Naive B cell (primary cell): ENCODE data around the gene CCDC183. TPM values are rescaled to one million over a fixed set of nuclear protein-coding genes. Genes with fewer than 3 reads are reported as not detected.

ENCODE experiments used
- ATAC-seq, 2 donors: fragments of 150-1000 bp; cut with Tn5 transposase; 2 replicates each; pipeline ENCODE4 v1.10.0; 2021; ENCODE audit warnings: low read depth in 2 of 2, mild to moderate bottlenecking in 2 of 2, moderate library complexity in 2 of 2
- DNase-seq: peaks from one replicate; pipeline ENCODE4 v3.0.0; 2022
- H3K27ac Mint-ChIP-seq, 6 donors: one replicate each; pipeline ENCODE4 v1.8.0; 2020 to 2022; ENCODE audit warnings: mild to moderate bottlenecking in 6 of 6, mixed read lengths in 6 of 6, moderate library complexity in 5 of 6, inconsistent platforms in 2 of 6
- H3K27me3 Mint-ChIP-seq, 3 donors: one replicate each; pipeline ENCODE4 v1.8.0; 2021 to 2022; ENCODE audit warnings: mixed read lengths in 3 of 3, mild to moderate bottlenecking in 1 of 3
- H3K36me3 Mint-ChIP-seq, 2 donors: one replicate each; pipeline ENCODE4 v1.8.0; 2020 to 2022; ENCODE audit warnings: mixed read lengths in 2 of 2, inconsistent platforms in 1 of 2, mild to moderate bottlenecking in 1 of 2
- H3K4me1 Mint-ChIP-seq, 3 donors: one replicate each; pipeline ENCODE4 v1.8.0; 2020 to 2022; ENCODE audit warnings: mixed read lengths in 3 of 3, inconsistent platforms in 1 of 3, mild to moderate bottlenecking in 1 of 3, moderate library complexity in 1 of 3
- H3K4me3 Mint-ChIP-seq, 8 donors: one replicate each; pipeline ENCODE4 v1.8.0; 2020 to 2022; ENCODE audit warnings: mild to moderate bottlenecking in 8 of 8, mixed read lengths in 8 of 8, moderate library complexity in 8 of 8, inconsistent platforms in 2 of 8
- H3K9me3 Mint-ChIP-seq, 7 donors: one replicate each; pipeline ENCODE4 v1.8.0; 2020 to 2022; ENCODE audit warnings: mixed read lengths in 7 of 7, mild to moderate bottlenecking in 5 of 7, inconsistent platforms in 2 of 7, moderate library complexity in 1 of 7
- polyA plus RNA-seq, 6 donors: library from polyadenylated mRNA; unstranded; fragments of 300-500 nt; fragmentation: Illumina TruSeq; gene quantifications; one replicate each; pipeline ENCODE4 v1.2.3, GENCODE V29; 2021; ENCODE audit warnings: low read depth in 6 of 6

CCDC183 gene
- polyA plus RNA-seq, 6 donors from 2014 or later, result 0.24 to 1.7 TPM; not detected in 4

GRCh38 chr9:136846376-136847087, 50.4 kb downstream of the CCDC183 start:
- Mint-ChIP-seq H3K27me3 (peaks cover 4 to 22% (median 10%) of the 10 kb centered on the region in 3 donors), H3K27ac (peak overlapping the region in 3 of 6 donors; percentile 72 to 87 (median 78)), H3K9me3 (peaks cover 0 to 2% (median 0%) of the 10 kb centered on the region in 7 donors), H3K36me3 (no peaks in the 10 kb centered on the region), H3K4me1 (peaks cover 16 to 42% (median 21%) of the 10 kb centered on the region in 3 donors), H3K4me3 (peak overlapping the region in 5 of 8 donors; percentile 56 to 89 (median 65))
- DNase-seq (no peak), ATAC-seq (no peak)

- peaks cover 0 to 2% (median 0%) of the 10 kb centered on the region in 7 donors for H3K9me3 Mint-ChIP-seq
- peaks cover 15 to 38% (median 19%) of the 10 kb centered on the region in 3 donors for H3K4me1 Mint-ChIP-seq
- no peak for ATAC-seq
- DNase-seq, result no peak
- H3K36me3 Mint-ChIP-seq, result no peaks in the 10 kb centered on the region
- peak overlapping the region in 4 of 6 donors; percentile 28 to 94 (median 86) for H3K27ac Mint-ChIP-seq
- peaks cover 4 to 21% (median 10%) of the 10 kb centered on the region in 3 donors for H3K27me3 Mint-ChIP-seq
- peak overlapping the region; percentile 86 to 92 (median 88) for H3K4me3 Mint-ChIP-seq
These were observed 51.1 kb downstream of the CCDC183 start for GRCh38 chr9:136847088-136847825.

DNA sequence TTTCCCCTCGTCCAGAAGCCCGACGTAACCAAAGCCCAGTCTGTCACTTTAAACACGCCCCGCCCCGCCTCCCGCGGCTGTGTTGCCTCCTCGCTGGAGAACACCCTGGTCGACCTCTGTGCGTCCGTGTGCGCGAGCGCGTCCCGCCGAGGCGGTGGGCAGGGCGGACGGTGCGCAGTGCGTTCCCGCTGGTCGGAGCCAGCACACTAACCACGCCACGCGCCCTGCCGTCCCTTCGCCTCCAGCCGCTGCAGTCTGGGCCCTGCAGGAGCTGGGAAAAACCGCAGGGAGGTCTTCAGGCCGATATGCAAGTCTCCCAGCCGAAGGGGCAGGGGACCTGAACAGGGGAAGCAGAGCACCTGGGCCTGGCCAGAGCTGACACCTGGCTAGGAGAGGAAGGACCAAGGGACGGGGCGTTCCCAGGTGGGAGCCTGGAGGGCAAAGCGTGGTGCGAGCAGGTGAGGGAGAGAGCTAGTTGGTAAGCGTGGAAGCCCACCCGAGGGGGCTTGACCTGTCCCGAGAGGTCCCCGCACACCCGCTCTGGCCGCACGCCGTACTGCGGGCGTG, 51.8 kb downstream of the CCDC183 start:
- peaks cover 12 to 34% (median 17%) of the 10 kb centered on the region in 3 donors for H3K4me1 Mint-ChIP-seq
- ATAC-seq, result no peak
- H3K27ac Mint-ChIP-seq, result peak overlapping the region in 5 of 6 donors; percentile 49 to 94 (median 86)
- peaks cover 4 to 18% (median 10%) of the 10 kb centered on the region in 3 donors for H3K27me3 Mint-ChIP-seq
- peak overlapping the region; percentile 86 to 92 (median 88) for H3K4me3 Mint-ChIP-seq
- peaks cover 0 to 2% (median 0%) of the 10 kb centered on the region in 7 donors for H3K9me3 Mint-ChIP-seq
- no peaks in the 10 kb centered on the region for H3K36me3 Mint-ChIP-seq
- peak; percentile 44 for DNase-seq

GRCh38 chr9:136848393-136849037, 52.4 kb downstream of the CCDC183 start:
- H3K27ac Mint-ChIP-seq, result peak overlapping the region in 3 of 6 donors; percentile 77 to 86 (median 81)
- peaks cover 12 to 31% (median 15%) of the 10 kb centered on the region in 3 donors for H3K4me1 Mint-ChIP-seq
- no peaks in the 10 kb centered on the region for H3K36me3 Mint-ChIP-seq
- H3K9me3 Mint-ChIP-seq, result peaks cover 0 to 2% (median 0%) of the 10 kb centered on the region in 7 donors
- no peak for DNase-seq
- H3K27me3 Mint-ChIP-seq, result peaks cover 4 to 18% (median 10%) of the 10 kb centered on the region in 3 donors
- peak overlapping the region; percentile 87 to 97 (median 92) for H3K4me3 Mint-ChIP-seq
- no peak for ATAC-seq

DNA sequence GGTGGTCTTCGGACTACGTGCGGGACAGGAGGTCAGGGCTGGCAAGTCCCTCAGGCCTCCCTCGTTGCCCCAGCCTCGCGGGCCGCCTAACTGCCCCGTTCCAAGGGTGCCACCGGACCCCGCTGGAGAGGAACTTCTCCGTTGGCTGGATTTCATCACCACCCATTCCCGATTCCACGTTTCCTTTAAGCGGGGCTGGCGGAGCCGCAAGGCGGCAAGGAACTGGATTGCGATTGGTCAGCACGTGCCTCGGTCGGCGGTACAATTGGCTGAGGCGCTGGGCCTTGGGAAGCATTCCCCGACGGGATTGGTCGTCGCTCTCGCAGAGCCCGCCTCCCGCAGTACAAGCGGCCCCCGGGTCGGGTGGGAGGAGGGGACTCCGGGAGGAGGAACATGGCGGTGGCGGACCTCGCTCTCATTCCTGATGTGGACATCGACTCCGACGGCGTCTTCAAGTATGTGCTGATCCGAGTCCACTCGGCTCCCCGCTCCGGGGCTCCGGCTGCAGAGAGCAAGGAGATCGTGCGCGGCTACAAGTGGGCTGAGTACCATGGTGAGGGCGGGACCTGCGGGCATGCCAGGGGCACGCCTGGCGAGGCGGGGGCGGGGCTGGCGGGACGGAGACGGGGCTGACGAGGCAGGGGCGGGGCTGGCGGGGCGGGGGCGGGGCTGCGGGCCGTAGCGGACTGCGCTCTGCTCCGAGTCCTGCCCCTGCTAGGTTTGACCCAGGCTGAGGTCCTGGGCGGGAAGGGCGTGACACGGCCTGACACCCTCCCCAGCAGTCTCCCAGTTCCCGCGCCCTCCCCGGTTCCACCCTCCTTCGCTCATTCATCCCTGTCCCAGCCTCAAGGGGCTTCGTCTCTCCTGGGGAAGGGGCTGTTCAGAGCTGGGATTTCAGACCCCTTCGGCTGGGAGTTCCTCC, 53.2 kb downstream of the CCDC183 start, which contains the start of gene PHPT1:
PHPT1 (plus strand) TSS at position 372 of the 922 bp plus-strand sequence; CDS start at position 394, 22 bp downstream.
- DNase-seq (peak; percentile 98), ATAC-seq (peak; percentile 94)
- Mint-ChIP-seq H3K4me1 (peaks cover 12 to 26% (median 13%) of the 10 kb centered on the region in 3 donors), H3K27ac (peak within 1 kb of the TSS; percentile 77 to 96 (median 93)), H3K4me3 (peak within 1 kb of the TSS; percentile 87 to 97 (median 92)), H3K36me3 (no peaks in the 10 kb centered on the region), H3K9me3 (peaks cover 0 to 2% (median 0%) of the 10 kb centered on the region in 7 donors), H3K27me3 (peaks cover 4 to 14% (median 10%) of the 10 kb centered on the region in 3 donors)

DNA sequence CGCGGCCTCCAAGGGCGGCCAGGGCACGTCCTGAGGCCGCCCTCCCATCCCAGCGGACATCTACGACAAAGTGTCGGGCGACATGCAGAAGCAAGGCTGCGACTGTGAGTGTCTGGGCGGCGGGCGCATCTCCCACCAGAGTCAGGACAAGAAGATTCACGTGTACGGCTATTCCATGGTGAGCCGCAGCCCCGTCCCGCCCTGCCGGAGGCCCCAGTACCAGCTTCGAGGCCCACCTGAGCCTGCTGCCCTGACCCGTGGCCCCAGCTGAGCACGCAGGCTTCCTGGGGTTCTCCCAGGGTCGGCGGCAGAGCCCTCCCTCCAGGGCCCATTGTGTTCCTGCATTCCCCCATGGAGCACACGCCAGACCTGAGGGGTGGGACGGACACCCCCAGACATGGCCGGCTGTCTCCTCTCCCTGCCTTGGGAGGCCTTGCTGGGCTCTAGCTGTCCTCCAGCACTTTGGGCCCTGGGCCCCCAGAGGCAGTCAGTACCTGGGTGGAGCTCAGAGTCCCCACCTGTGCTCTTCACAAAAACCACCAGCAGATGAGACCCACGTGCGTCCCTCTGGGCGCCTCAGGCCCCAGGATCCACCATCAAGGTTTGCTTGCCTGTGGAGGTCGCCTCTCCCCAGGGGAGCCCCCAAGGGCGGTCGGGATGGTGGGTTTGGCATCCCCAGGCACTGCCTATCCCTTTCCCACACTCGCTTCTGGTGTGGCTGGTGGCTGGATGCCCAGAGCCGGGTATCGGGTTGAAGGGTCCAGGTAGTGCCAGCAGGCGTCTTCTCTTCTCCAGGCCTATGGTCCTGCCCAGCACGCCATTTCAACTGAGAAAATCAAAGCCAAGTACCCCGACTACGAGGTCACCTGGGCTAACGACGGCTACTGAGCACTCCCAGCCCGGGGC, 54.1 kb downstream of the CCDC183 start:
- Mint-ChIP-seq H3K4me3 (peak overlapping the region; percentile 86 to 97 (median 92)), H3K27ac (peak overlapping the region in 4 of 6 donors; percentile 83 to 93 (median 89)), H3K36me3 (no peaks in the 10 kb centered on the region), H3K27me3 (peaks cover 4 to 14% (median 10%) of the 10 kb centered on the region in 3 donors), H3K9me3 (peaks cover 0 to 2% (median 0%) of the 10 kb centered on the region in 7 donors), H3K4me1 (peaks cover 12 to 26% (median 13%) of the 10 kb centered on the region in 3 donors)
- DNase-seq, result no peak
- ATAC-seq, result no peak

- peaks cover 0 to 2% (median 0%) of the 10 kb centered on the region in 7 donors for H3K9me3 Mint-ChIP-seq
- H3K36me3 Mint-ChIP-seq, result no peaks in the 10 kb centered on the region
- no peak for ATAC-seq
- H3K27ac Mint-ChIP-seq, result no peak overlapping the region
- peak overlapping the region in 6 of 8 donors; percentile 22 to 63 (median 47) for H3K4me3 Mint-ChIP-seq
- DNase-seq, result no peak
- peaks cover 12 to 25% (median 13%) of the 10 kb centered on the region in 3 donors for H3K4me1 Mint-ChIP-seq
- peaks cover 4 to 13% (median 10%) of the 10 kb centered on the region in 3 donors for H3K27me3 Mint-ChIP-seq
These were observed 55.0 kb downstream of the CCDC183 start for GRCh38 chr9:136850866-136851775.

DNA sequence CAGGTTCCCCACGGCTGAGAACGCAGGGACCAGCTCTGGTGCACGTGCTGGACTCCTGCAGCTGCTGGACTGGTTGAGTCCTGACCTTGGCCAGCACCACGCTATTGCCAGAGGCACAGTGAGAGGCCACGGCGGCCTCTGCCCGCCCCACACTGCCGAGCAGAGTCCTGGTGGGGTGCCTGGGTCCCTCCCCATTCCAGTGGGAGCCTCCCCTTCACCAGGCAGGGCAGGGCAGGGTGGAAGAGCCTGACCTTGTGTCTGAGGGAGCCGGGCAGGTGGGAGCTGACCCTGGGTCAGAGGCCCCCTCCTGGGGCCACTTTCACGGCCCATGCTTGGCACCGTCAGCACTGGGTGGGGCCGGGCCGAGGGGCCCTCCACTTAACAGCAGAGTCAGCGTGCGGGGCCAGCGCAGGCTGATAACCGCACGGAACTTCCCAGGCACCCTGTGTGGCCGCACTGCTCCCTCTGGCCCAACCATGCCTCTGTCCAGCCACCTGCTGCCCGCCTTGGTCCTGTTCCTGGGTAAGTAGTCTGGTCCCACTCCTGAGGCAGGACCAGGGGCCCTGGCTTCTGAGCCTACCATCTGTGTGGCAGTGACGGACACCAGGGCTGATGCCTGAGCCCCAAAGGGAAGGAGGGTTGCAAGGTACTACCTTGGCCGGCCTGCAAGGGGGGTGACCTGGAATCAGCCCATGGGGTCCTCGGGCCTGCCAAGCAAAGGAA, 56.0 kb downstream of the CCDC183 start, which contains the start of gene MAMDC4:
MAMDC4 (plus strand) TSS at position 406 of the 723 bp plus-strand sequence; CDS start at position 477, 71 bp downstream.
- Mint-ChIP-seq H3K4me3 (peak within 1 kb of the TSS in 5 of 8 donors; percentile 22 to 63 (median 45)), H3K27me3 (peaks cover 4 to 10% (median 8%) of the 10 kb centered on the region in 3 donors), H3K9me3 (peaks cover 0 to 2% (median 0%) of the 10 kb centered on the region in 7 donors), H3K4me1 (peaks cover 12 to 21% (median 13%) of the 10 kb centered on the region in 3 donors), H3K36me3 (no peaks in the 10 kb centered on the region), H3K27ac (peak within 1 kb of the TSS in 1 of 6 donors; percentile 29)
- ATAC-seq (no peak), DNase-seq (no peak)

- H3K4me3 Mint-ChIP-seq, result no peak overlapping the region
- H3K27me3 Mint-ChIP-seq, result peaks cover 2 to 4% (median 3%) of the 10 kb centered on the region in 3 donors
- H3K4me1 Mint-ChIP-seq, result peaks cover 6 to 14% (median 8%) of the 10 kb centered on the region in 3 donors
- H3K9me3 Mint-ChIP-seq, result peaks cover 0 to 2% (median 0%) of the 10 kb centered on the region in 7 donors
- H3K36me3 Mint-ChIP-seq, result no peaks in the 10 kb centered on the region
- H3K27ac Mint-ChIP-seq, result no peak overlapping the region
- DNase-seq, result no peak
- ATAC-seq, result no peak
These were observed 56.8 kb downstream of the CCDC183 start for GRCh38 chr9:136852664-136853595.
